Tibial nerve (tissue), 3 donors: Measurements from ENCODE around the gene DPP10.

Experiments
- CTCF ChIP-seq, 5 experiments: fragments of 200-600 bp in 3 of 5; fragments of 450-650 bp in 2 of 5; sonication (generic) in 3 of 5; IDR thresholded peaks; one replicate each; pipeline ENCODE4 v1.5.1; 2016 to 2019; ENCODE audit warnings: antibody characterized with exemption in 5 of 5, mild to moderate bottlenecking in 3 of 5, moderate library complexity in 2 of 5
- POLR2A ChIP-seq, 2 donors: fragments of 450-650 bp; IDR thresholded peaks; one replicate each; pipeline ENCODE4 v1.6.1; 2017; ENCODE audit warnings: antibody characterized with exemption in 2 of 2, mild to moderate bottlenecking in 2 of 2, moderate library complexity in 2 of 2

- no peak for TF ChIP-seq POLR2A (IDR thresholded peaks at IDR 0.05)
- TF ChIP-seq CTCF (IDR thresholded peaks at IDR 0.05), result no peak
Measured at GRCh38 chr2:114821055-114821454, 378.6 kb downstream of the DPP10 start.
